SJSA1 (cell line): ENCODE data around the gene HYI. TPM values are rescaled to one million over a fixed set of nuclear protein-coding genes. Genes with fewer than 3 reads are reported as not detected.

Experiments used
- DNase-seq, 2 experiments: peaks; one replicate each; pipeline ENCODE4 v3.0.0-alpha.2; 2015 to 2020; ENCODE audit warnings: low spot score in 2 of 2, low read depth in 1 of 2
- H3K27ac ChIP-seq: fragments of 250-450 bp; sonication (Bioruptor Pico); 2 replicates; pipeline ENCODE4 v1.5.1; 2020; ENCODE audit warnings: mild to moderate bottlenecking, moderate library complexity
- H3K27me3 ChIP-seq: fragments of 250-450 bp; sonication (Bioruptor Pico); replicated peaks from 2 replicates; pipeline ENCODE4 v1.5.1; 2020; ENCODE audit warnings: mild to moderate bottlenecking, moderate library complexity
- H3K36me3 ChIP-seq: fragments of 250-450 bp; sonication (Bioruptor Pico); 2 replicates; pipeline ENCODE4 v1.5.1; 2020; ENCODE audit warnings: mild to moderate bottlenecking
- H3K4me1 ChIP-seq: fragments of 250-450 bp; sonication (Bioruptor Pico); replicated peaks from 2 replicates; pipeline ENCODE4 v1.6.1; 2021; ENCODE audit warnings: mild to moderate bottlenecking
- H3K4me3 ChIP-seq: fragments of 250-450 bp; sonication (Bioruptor Pico); 2 replicates; pipeline ENCODE4 v1.5.1; 2020; ENCODE audit warnings: mild to moderate bottlenecking
- H3K9me3 ChIP-seq: fragments of 250-450 bp; sonication (Bioruptor Pico); replicated peaks from 2 replicates; pipeline ENCODE4 v1.5.1; 2020; ENCODE audit warnings: mild to moderate bottlenecking
- total RNA-seq: library from RNA; depleted of rRNA; stranded (reverse); fragments of >200 nt; shearing (Covaris generic); gene quantifications from 2 replicates; pipeline ENCODE4 v1.2.3, GENCODE V29; 2014

The HYI gene
- total RNA-seq, 1 experiment from 2014 or later = 47.2 TPM

DNA sequence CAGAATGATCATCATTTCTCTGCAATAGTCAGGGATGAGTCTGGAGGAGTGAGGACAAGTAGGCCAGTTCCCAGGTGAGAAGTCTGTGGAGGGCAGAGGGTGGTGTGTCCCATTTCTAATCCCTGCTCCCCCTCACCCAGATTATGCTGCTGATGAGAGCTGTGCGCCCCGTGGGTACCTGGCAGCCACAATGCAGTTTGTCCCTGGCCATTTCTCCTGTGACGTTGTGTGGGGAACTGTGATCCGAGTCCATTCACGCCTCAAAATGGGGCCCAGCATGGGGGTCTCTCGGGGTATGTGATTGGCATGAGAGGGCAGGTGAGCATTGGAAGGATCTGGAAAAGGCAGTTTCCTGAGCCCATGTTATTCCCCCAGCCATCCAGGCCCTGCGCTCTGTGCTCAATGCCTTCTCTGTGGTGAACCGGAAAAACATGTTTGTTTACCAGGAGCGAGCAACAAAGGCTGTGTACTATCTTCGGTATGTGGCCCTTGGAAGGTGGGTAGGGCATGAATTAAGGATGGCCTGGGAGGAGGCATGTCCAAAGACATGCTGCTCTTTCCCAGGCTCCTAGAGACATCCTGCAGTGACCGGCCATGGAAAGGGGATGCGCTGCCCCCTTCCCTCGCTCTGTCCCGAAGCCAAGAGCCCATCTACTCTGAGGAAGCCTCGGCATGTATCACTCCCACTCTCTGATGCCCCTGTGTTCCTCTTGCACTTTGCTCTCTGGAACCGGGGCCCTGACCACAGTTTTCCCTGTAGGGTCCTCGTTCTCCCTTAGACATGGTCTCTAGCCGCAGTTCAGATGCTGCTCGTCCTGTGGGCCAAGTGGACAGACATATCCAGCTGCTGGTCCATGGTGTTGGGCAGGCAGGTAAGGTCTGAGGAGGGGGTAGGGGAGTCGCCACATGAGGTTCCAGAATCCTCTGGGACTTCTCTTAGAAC, 16.4 kb downstream of the HYI start:
- Histone ChIP-seq H3K4me1 (no peaks in the 10 kb centered on the region), H3K4me3 (no peak overlapping the region), H3K27ac (no peak overlapping the region), H3K27me3 (no peaks in the 10 kb centered on the region), H3K9me3 (no peaks in the 10 kb centered on the region), H3K36me3 (peaks cover 64% of the 10 kb centered on the region)
- no peak for DNase-seq

DNA sequence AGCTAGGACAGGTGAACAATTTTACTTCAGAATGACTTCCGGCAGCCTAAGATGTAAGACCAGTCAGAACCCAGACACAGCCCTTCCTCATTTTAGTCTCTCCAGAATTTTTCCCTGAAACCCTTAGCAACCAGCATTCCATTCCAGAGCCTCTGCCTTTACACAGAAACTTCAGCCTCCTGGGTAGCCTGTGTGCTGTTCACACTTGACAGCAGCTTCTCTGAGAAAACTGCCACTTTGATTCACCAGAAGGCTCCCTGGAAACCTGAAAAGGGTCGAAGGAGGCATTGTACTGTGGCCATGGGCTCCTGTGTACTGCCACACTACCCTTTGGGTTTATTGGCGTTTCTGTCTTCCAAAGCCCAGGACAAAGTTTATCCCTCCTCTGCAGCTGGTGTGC, 17.4 kb downstream of the HYI start:
- Histone ChIP-seq H3K27ac (no peak overlapping the region), H3K9me3 (no peaks in the 10 kb centered on the region), H3K36me3 (peaks cover 66% of the 10 kb centered on the region), H3K4me1 (no peaks in the 10 kb centered on the region), H3K4me3 (no peak overlapping the region), H3K27me3 (no peaks in the 10 kb centered on the region)
- no peak for DNase-seq

GRCh38 chr1:43435146-43436145, 18.3 kb downstream of the HYI start:
- H3K4me3 ChIP-seq = no peak overlapping the region
- no peak overlapping the region for H3K27ac ChIP-seq
- no peak for DNase-seq
- H3K4me1 ChIP-seq = no peaks in the 10 kb centered on the region
- no peaks in the 10 kb centered on the region for H3K27me3 ChIP-seq
- H3K9me3 ChIP-seq = no peaks in the 10 kb centered on the region
- peaks cover 72% of the 10 kb centered on the region for H3K36me3 ChIP-seq

- no peaks in the 10 kb centered on the region for H3K4me1 ChIP-seq
- H3K27me3 ChIP-seq = no peaks in the 10 kb centered on the region
- H3K36me3 ChIP-seq = peaks cover 72% of the 10 kb centered on the region
- H3K4me3 ChIP-seq = no peak overlapping the region
- no peak overlapping the region for H3K27ac ChIP-seq
- no peak for DNase-seq
- no peaks in the 10 kb centered on the region for H3K9me3 ChIP-seq
Measured at GRCh38 chr1:43434256-43434655, 19.5 kb downstream of the HYI start.

DNA sequence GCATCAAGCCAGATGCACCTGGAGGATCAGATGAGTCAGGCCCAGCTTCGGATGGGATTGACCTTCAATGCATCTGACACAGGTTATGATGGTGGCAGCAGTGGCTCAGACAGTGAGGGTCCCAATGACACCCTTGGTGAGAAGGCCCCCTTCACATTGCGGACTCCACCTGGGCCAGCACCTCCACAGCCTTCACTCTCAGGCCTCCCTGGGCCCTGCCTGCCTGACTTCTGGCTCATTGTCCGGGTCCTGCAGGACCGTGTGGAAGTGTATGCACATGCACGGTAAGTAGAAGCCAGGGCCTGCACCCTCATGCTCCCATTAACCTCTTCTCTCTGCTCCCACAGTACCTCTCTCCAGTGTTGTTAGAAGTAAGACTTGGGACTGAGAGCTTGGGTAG, 20.8 kb downstream of the HYI start:
- Histone ChIP-seq H3K9me3 (no peaks in the 10 kb centered on the region), H3K36me3 (peaks cover 74% of the 10 kb centered on the region), H3K27me3 (no peaks in the 10 kb centered on the region)

GRCh38 chr1:43432171-43432860, 21.4 kb downstream of the HYI start:
- DNase-seq = no peak
- H3K4me3 ChIP-seq = no peak overlapping the region
- no peak overlapping the region for H3K27ac ChIP-seq
- peaks cover 76% of the 10 kb centered on the region for H3K36me3 ChIP-seq
- no peaks in the 10 kb centered on the region for H3K27me3 ChIP-seq
- H3K4me1 ChIP-seq = no peaks in the 10 kb centered on the region
- no peaks in the 10 kb centered on the region for H3K9me3 ChIP-seq

More for the DNA sequence above, 20.8 kb downstream of the HYI start:
- H3K4me1 ChIP-seq = no peaks in the 10 kb centered on the region
- H3K27ac ChIP-seq = no peak overlapping the region
- H3K4me3 ChIP-seq = no peak overlapping the region
- DNase-seq = no peak

DNA sequence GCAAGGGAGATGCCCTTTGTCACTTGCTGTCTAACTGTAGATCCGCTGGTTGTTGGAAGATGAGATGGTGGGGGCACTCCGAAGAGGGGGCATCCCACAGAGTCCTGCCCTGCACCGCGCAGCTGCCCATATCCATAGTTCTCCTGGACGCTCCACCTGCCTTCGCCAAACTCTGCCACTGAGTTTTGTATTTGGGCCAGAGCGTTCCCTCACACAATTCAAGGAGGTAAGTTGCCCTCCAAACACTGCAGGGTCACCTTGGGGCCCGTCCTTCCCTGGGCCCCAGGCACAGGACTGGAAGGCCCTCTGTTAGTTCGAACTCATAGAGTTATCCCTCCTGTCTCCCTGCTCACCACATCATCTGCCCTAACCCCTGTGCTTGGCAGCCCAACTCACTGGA, 22.1 kb downstream of the HYI start:
- Histone ChIP-seq H3K9me3 (no peaks in the 10 kb centered on the region), H3K27ac (no peak overlapping the region), H3K27me3 (no peaks in the 10 kb centered on the region), H3K36me3 (peaks cover 77% of the 10 kb centered on the region), H3K4me3 (no peak overlapping the region), H3K4me1 (no peaks in the 10 kb centered on the region)
- no peak for DNase-seq

DNA sequence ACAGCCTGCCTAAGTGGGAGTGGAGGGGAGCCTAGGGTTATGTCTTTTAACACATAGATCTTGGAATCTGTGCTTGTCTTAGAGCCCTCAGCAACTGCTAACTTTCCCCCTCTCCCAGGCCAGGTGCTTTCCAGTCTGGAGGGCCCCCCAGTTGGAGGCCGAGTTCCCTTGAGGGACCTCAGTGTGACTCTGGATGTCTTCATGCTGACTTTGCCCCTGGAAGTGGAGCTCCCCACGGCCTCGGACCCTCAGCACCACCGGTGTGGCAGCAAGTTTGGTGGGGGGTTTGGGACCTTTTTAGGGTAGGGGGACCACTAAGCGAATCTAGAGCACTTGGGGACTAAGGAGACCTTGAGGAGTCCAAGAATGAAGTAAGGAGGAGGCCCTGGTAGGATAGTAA, 22.9 kb downstream of the HYI start:
- no peak for DNase-seq
- Histone ChIP-seq H3K27me3 (no peaks in the 10 kb centered on the region), H3K9me3 (no peaks in the 10 kb centered on the region), H3K4me3 (no peak overlapping the region), H3K27ac (no peak overlapping the region), H3K4me1 (no peaks in the 10 kb centered on the region), H3K36me3 (peaks cover 84% of the 10 kb centered on the region)

DNA sequence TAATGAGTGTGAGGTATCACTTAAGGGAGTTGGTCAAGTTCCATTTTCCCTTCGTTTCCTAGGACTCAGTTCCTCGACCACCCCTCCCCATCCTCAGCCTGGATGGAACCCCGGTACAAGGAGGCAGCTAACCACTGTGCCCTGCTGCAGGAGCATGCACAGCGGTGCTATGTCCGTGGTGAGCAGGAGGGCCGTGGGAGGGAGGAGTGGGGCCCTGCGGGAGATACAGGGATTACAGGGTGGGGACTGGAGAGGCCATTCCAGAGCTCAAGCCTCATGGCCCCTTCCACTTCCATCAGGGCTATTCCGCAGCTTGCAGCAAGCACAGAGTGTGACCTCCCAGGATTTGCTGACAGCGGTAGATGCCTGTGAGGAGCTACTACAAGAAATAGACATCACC, 25.8 kb downstream of the HYI start:
- Histone ChIP-seq H3K9me3 (no peaks in the 10 kb centered on the region), H3K4me1 (no peaks in the 10 kb centered on the region), H3K27ac (no peak overlapping the region), H3K27me3 (no peaks in the 10 kb centered on the region), H3K36me3 (peaks cover 87% of the 10 kb centered on the region), H3K4me3 (no peak overlapping the region)
- DNase-seq = no peak

DNA sequence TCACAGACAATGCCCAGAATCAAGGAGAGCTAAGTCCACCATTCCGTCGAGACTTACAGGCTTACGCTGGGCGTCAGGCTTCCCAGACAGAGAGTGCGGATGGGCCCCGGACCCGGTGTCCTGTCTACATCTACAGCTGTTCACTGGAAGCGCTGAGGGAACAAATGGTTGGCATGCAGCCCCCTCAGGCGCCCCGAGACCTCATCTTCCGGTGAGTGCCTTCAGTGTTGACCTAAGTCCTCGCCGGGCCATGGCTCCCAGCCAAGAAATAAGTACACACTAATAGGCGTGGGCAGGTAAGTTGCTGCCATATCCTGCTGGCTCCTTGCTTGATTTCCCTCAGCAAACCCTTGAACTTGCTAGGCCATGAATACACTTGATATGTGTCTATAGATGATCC, 26.2 kb downstream of the HYI start:
- H3K4me3 ChIP-seq = no peak overlapping the region
- H3K4me1 ChIP-seq = no peaks in the 10 kb centered on the region
- H3K36me3 ChIP-seq = peaks cover 87% of the 10 kb centered on the region
- H3K27ac ChIP-seq = no peak overlapping the region
- no peaks in the 10 kb centered on the region for H3K9me3 ChIP-seq
- DNase-seq = no peak
- H3K27me3 ChIP-seq = no peaks in the 10 kb centered on the region

- Histone ChIP-seq H3K4me1 (no peaks in the 10 kb centered on the region), H3K36me3 (peaks cover 86% of the 10 kb centered on the region), H3K27ac (no peak overlapping the region), H3K9me3 (no peaks in the 10 kb centered on the region), H3K4me3 (no peak overlapping the region), H3K27me3 (no peaks in the 10 kb centered on the region)
- DNase-seq = no peak
Measured at GRCh38 chr1:43426221-43426620, 27.5 kb downstream of the HYI start.

DNA sequence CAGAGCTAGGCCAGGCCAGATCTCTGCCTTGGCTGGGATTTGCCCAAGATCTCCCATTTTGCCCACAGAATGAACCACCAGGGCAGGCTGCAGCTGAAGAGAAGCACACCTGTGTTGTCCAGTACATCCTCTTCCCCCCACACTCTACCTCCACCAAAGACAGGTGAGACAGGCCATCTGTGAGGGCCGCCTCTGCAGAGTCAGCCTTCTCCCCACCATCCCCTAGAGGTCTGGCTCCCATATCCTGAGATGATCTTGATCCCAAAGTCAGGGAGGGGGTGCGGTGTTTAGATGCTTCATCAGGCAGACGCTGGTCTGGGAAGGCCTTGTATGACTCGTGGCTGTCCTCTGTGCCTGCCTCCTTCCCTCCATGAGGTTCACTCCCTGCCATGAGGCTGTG, 28.7 kb downstream of the HYI start:
- peaks cover 86% of the 10 kb centered on the region for H3K36me3 ChIP-seq
- no peak overlapping the region for H3K4me3 ChIP-seq
- no peaks in the 10 kb centered on the region for H3K27me3 ChIP-seq
- no peaks in the 10 kb centered on the region for H3K9me3 ChIP-seq
- H3K4me1 ChIP-seq = no peaks in the 10 kb centered on the region
- DNase-seq = no peak
- no peak overlapping the region for H3K27ac ChIP-seq

DNA sequence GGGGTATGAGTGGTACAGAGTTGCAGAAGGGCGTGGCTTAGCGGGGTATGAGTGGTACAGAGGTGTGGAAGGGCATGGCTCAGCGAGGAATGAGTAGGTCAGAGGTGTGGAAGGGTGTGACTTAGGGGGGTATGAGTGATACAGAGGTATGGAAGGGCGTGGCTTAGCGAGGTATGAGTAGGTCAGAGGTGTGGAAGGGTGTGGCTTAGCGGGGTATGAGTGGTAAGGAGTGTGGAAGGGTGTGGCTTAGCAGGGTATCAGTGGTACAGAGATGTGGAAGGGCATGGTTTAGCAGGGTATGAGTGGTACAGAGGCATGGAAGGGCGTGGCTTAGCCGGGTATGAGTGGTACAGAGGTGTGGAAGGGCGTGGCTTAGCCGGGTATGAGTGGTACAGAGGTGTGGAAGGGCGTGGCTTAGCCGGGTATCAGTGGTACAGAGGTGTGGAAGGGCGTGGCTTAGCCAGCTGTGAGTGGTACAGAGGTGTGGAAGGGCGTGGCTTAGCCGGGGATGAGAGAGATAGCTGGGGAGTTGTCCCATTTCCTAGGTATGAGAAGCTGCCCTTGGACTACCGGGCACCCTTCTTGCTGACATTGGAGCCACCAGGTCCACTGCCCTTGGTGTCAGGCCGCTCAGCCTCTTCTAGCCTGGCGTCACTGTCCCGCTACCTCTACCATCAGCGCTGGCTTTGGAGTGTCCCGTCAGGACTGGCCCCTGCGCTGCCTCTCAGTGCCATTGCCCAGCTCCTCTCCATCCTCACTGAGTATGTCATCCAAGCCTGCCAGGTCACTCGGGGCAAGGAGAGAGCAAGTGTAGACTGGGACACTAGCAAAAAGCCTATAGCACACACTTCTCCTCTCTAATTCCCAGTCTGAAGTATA, 29.8 kb downstream of the HYI start:
- H3K9me3 ChIP-seq = no peaks in the 10 kb centered on the region
- DNase-seq = no peak
- H3K36me3 ChIP-seq = peaks cover 89% of the 10 kb centered on the region
- H3K4me1 ChIP-seq = no peaks in the 10 kb centered on the region
- no peak overlapping the region for H3K4me3 ChIP-seq
- H3K27me3 ChIP-seq = no peaks in the 10 kb centered on the region
- no peak overlapping the region for H3K27ac ChIP-seq
